Measurements from ENCODE around the gene TAF4. TPM values are rescaled to one million over a fixed set of nuclear protein-coding genes. Genes with fewer than 3 reads are reported as not detected.

The TAF4 gene
- total RNA-seq, 1 experiment from 2014 or later = 21.0 TPM

DNA sequence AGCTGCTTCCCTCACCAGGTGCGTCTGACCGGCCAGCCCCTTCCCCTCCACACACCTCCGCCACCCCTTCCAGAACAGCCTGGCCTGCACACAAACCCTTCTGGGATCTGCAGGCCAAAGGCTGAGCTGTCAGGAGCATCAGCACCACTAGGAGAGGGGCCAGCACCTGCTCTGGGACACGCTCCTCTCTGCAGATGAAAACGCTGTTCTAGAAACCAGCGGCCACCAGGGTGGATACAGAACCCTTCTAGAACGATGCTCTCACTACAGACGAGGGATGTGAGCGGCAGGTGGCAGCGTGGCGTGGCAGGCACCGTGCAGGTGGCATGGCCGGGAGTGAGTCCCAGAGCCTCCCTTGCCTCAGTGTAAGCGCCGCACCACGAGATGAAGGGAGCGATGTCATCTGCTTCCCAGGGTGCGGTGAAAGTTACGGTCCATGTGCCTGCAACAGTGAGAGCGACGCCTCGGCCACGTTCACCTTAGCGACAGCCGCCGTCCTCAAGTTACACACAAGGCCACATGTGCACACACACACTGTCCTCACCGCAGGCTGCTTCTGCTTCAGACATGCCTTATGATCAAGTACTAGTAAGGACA, 53.6 kb downstream of the TAF4 start:
- Histone ChIP-seq H3K27me3 (ENCODE audit: control insufficient read depth, insufficient read depth, low read length) (no peaks in the 10 kb centered on the region), H3K36me3 (ENCODE audit: control insufficient read depth, insufficient read depth, low read length) (peaks cover 6% of the 10 kb centered on the region), H3K4me3 (ENCODE audit: low read depth in 2 of 2, low read length in 2 of 2) (no peak overlapping the region), H3K9me3 (ENCODE audit: control insufficient read depth, insufficient read depth, low read depth, low read length) (no peaks in the 10 kb centered on the region), H3K27ac (ENCODE audit: low read length) (no peak overlapping the region), H3K4me1 (ENCODE audit: control insufficient read depth, insufficient read depth, low read length) (no peaks in the 10 kb centered on the region; the same call in 1 of the 2 replicates)
- TF ChIP-seq, protein P1, sequence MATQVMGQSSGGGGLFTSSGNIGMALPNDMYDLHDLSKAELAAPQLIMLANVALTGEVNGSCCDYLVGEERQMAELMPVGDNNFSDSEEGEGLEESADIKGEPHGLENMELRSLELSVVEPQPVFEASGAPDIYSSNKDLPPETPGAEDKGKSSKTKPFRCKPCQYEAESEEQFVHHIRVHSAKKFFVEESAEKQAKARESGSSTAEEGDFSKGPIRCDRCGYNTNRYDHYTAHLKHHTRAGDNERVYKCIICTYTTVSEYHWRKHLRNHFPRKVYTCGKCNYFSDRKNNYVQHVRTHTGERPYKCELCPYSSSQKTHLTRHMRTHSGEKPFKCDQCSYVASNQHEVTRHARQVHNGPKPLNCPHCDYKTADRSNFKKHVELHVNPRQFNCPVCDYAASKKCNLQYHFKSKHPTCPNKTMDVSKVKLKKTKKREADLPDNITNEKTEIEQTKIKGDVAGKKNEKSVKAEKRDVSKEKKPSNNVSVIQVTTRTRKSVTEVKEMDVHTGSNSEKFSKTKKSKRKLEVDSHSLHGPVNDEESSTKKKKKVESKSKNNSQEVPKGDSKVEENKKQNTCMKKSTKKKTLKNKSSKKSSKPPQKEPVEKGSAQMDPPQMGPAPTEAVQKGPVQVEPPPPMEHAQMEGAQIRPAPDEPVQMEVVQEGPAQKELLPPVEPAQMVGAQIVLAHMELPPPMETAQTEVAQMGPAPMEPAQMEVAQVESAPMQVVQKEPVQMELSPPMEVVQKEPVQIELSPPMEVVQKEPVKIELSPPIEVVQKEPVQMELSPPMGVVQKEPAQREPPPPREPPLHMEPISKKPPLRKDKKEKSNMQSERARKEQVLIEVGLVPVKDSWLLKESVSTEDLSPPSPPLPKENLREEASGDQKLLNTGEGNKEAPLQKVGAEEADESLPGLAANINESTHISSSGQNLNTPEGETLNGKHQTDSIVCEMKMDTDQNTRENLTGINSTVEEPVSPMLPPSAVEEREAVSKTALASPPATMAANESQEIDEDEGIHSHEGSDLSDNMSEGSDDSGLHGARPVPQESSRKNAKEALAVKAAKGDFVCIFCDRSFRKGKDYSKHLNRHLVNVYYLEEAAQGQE (IDR thresholded peaks at IDR 0.05; ENCODE audit: insufficient read depth in 1 of 2, low read depth in 2 of 2, low read length in 1 of 2) = no peak
- TF ChIP-seq SIN3A (IDR thresholded peaks at IDR 0.05; ENCODE audit: borderline replicate concordance, insufficient read depth, low read depth, low read length) (no peak), TCF7L2 (IDR thresholded peaks at IDR 0.05; ENCODE audit: low read depth, low read length) (no peak), POLR2AphosphoS5 (IDR thresholded peaks at IDR 0.05; ENCODE audit: low read depth, low read length) (no peak)
- TF ChIP-seq, protein P2, sequence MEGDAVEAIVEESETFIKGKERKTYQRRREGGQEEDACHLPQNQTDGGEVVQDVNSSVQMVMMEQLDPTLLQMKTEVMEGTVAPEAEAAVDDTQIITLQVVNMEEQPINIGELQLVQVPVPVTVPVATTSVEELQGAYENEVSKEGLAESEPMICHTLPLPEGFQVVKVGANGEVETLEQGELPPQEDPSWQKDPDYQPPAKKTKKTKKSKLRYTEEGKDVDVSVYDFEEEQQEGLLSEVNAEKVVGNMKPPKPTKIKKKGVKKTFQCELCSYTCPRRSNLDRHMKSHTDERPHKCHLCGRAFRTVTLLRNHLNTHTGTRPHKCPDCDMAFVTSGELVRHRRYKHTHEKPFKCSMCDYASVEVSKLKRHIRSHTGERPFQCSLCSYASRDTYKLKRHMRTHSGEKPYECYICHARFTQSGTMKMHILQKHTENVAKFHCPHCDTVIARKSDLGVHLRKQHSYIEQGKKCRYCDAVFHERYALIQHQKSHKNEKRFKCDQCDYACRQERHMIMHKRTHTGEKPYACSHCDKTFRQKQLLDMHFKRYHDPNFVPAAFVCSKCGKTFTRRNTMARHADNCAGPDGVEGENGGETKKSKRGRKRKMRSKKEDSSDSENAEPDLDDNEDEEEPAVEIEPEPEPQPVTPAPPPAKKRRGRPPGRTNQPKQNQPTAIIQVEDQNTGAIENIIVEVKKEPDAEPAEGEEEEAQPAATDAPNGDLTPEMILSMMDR (IDR thresholded peaks at IDR 0.05) = no peak
- intact Hi-C loops (cut with micrococcal nuclease; ENCODE audit: unreplicated experiment) = loop anchor here (2.0 kb wide), 1 partner anchor 125 kb away; no protein-coding TSS in a partner anchor
- no TSS peak for BruUV-seq (replicated peaks)
- ChIA-PET CTCF (interaction anchor here (0.6 to 1.6 kb wide), 2 partner anchors 124 to 290 kb away, joined by 3 to 7 read pairs; no protein-coding TSS in a partner anchor), POLR2A (no interaction called here)
- no peak for ATAC-seq
- no peak for DNase-seq (ENCODE audit: low read depth, low spot score)
- in situ Hi-C loops (cut with HindIII; ENCODE audit: low pct_unique_long_range_greater_than_20kb, low sequenced_read_pairs) = no loop called here

DNA sequence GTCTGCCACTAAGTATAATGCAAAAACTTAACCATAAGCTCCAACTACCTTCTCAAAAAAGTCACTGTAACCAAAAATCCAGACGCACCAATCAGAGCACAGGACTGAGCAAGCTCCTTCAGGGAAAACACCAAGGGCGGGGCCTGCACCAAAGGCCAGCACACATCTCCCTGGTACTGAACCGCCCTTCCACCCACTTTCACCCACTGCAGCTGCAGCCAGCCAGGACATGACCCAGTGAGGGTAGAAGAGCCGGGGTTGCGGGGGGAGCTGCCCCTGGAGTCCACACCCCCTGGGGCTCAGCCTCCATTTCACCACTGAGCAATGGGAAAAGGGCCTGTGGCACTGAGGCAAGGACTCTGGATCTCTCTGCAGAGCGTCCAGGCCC, 54.3 kb downstream of the TAF4 start:
- in situ Hi-C loops (cut with HindIII; ENCODE audit: low pct_unique_long_range_greater_than_20kb, low sequenced_read_pairs) (no loop called here), intact Hi-C loops (cut with micrococcal nuclease; ENCODE audit: unreplicated experiment) (loop anchor here (2.0 kb wide), 1 partner anchor 125 kb away; no protein-coding TSS in a partner anchor)
- Histone ChIP-seq H3K27ac (ENCODE audit: low read length) (no peak overlapping the region), H3K36me3 (ENCODE audit: control insufficient read depth, insufficient read depth, low read length) (peaks cover 6% of the 10 kb centered on the region), H3K27me3 (ENCODE audit: control insufficient read depth, insufficient read depth, low read length) (no peaks in the 10 kb centered on the region), H3K9me3 (ENCODE audit: control insufficient read depth, insufficient read depth, low read depth, low read length) (no peaks in the 10 kb centered on the region), H3K4me3 (ENCODE audit: low read depth in 2 of 2, low read length in 2 of 2) (no peak overlapping the region), H3K4me1 (ENCODE audit: control insufficient read depth, insufficient read depth, low read length) (no peaks in the 10 kb centered on the region; the same call in 1 of the 2 replicates)
- ATAC-seq (peak; percentile 35), DNase-seq (ENCODE audit: low read depth, low spot score) (no peak)
- POLR2A ChIA-PET = no interaction called here
- CTCF ChIA-PET = interaction anchor here (0.6 to 1.6 kb wide), 4 partner anchors 108 to 291 kb away, joined by 3 to 7 read pairs (median 4); no protein-coding TSS in a partner anchor
- BruUV-seq (replicated peaks) = no TSS peak
- TF ChIP-seq, protein P1 (IDR thresholded peaks at IDR 0.05; ENCODE audit: insufficient read depth in 1 of 2, low read depth in 2 of 2, low read length in 1 of 2) = no peak
- no peak for TF ChIP-seq SIN3A (IDR thresholded peaks at IDR 0.05; ENCODE audit: borderline replicate concordance, insufficient read depth, low read depth, low read length)
- no peak for TF ChIP-seq TCF7L2 (IDR thresholded peaks at IDR 0.05; ENCODE audit: low read depth, low read length)
- TF ChIP-seq, protein P2 (IDR thresholded peaks at IDR 0.05) = no peak
- TF ChIP-seq POLR2AphosphoS5 (IDR thresholded peaks at IDR 0.05; ENCODE audit: low read depth, low read length) = no peak

Data from Panc1 (cell line).